HepG2 (cell line): ENCODE results near the gene SF3A2. TPM values are rescaled to one million over a fixed set of nuclear protein-coding genes. Genes with fewer than 3 reads are reported as not detected.
A peak's percentile ranks its signal among the peaks of the same experiment; 100 is the strongest.

Source experiments
- AGO2 ChIP-seq: fragments of 200-400 bp; formaldehyde crosslinking; optimal IDR thresholded peaks from 2 replicates; pipeline ENCODE3; 2017; ENCODE audit warnings: mild to moderate bottlenecking, low read depth, low read length, moderate library complexity
- CHCHD3 ChIP-seq: sonication (generic); formaldehyde crosslinking; IDR thresholded peaks from 2 replicates; pipeline ENCODE4 v1.8.0; 2022; ENCODE audit warnings: mild to moderate bottlenecking, missing genetic modification reagents, moderate library complexity
- GABPB1 ChIP-seq: IDR thresholded peaks from 2 replicates; pipeline ENCODE4 v1.6.1; 2016; ENCODE audit warnings: mild to moderate bottlenecking, missing genetic modification reagents, moderate library complexity, missing compliant biosample characterization
- HNRNPH1 ChIP-seq: fragments of 200-400 bp; formaldehyde crosslinking; optimal IDR thresholded peaks from 2 replicates; pipeline ENCODE3; 2017; ENCODE audit warnings: mild to moderate bottlenecking, low read depth, low read length
- MAF1 ChIP-seq: sonication (generic); formaldehyde crosslinking; IDR thresholded peaks from 2 replicates; pipeline ENCODE4 v1.5.0; 2020; ENCODE audit warnings: missing genetic modification reagents, borderline replicate concordance
- MYPOP ChIP-seq: sonication (generic); formaldehyde crosslinking; IDR thresholded peaks from 2 replicates; pipeline ENCODE4 v1.8.1; 2023; ENCODE audit warnings: mild to moderate bottlenecking, moderate library complexity, missing genetic modification reagents
- NCOR1 ChIP-seq: fragments of 200-600 bp; sonication (generic); IDR thresholded peaks from 2 replicates; pipeline ENCODE4 v1.7.0; 2017; ENCODE audit warnings: antibody characterized with exemption, low read length, borderline replicate concordance
- NFATC3 ChIP-seq: sonication (generic); formaldehyde crosslinking; IDR thresholded peaks from 2 replicates; pipeline ENCODE4 v1.5.1; 2020; ENCODE audit warnings: mild to moderate bottlenecking, missing genetic modification reagents
- PATZ1 ChIP-seq: sonication (generic); formaldehyde crosslinking; IDR thresholded peaks from 2 replicates; pipeline ENCODE4 v1.4.0; 2020; ENCODE audit warnings: missing genetic modification reagents
- RBM22 ChIP-seq: fragments of 200-400 bp; formaldehyde crosslinking; optimal IDR thresholded peaks from 2 replicates; pipeline ENCODE3; 2017; ENCODE audit warnings: mild to moderate bottlenecking, low read length, moderate library complexity
- SNAPC2 ChIP-seq: sonication (generic); formaldehyde crosslinking; IDR thresholded peaks from 2 replicates; pipeline ENCODE4 v1.8.1; 2022; ENCODE audit warnings: mild to moderate bottlenecking, missing genetic modification reagents
- STAG1 ChIP-seq: sonication (generic); formaldehyde crosslinking; IDR thresholded peaks from 2 replicates; pipeline ENCODE4 v1.4.0; 2020; ENCODE audit warnings: missing genetic modification reagents
- SYNCRIP ChIP-seq: fragments of 200-400 bp; formaldehyde crosslinking; IDR thresholded peaks from 2 replicates; pipeline ENCODE4 v1.6.1; 2018; ENCODE audit warnings: mild to moderate bottlenecking, low read depth, low read length; ENCODE audit not compliant: insufficient read depth
- ZBTB7B ChIP-seq: sonication (generic); formaldehyde crosslinking; IDR thresholded peaks from 2 replicates; pipeline ENCODE4 v1.4.0; 2020; ENCODE audit warnings: missing genetic modification reagents
- ZFP41 ChIP-seq: sonication (generic); formaldehyde crosslinking; IDR thresholded peaks from 2 replicates; pipeline ENCODE4 v1.4.0; 2020; ENCODE audit warnings: mild to moderate bottlenecking, missing genetic modification reagents, borderline replicate concordance
- ZNF670 ChIP-seq: sonication (generic); formaldehyde crosslinking; IDR thresholded peaks from 2 replicates; pipeline ENCODE4 v1.8.0; 2022; ENCODE audit warnings: mild to moderate bottlenecking, missing genetic modification reagents, borderline replicate concordance
- ZNF776 ChIP-seq: sonication (generic); formaldehyde crosslinking; IDR thresholded peaks from 2 replicates; pipeline ENCODE4 v1.4.0; 2020; ENCODE audit warnings: mild to moderate bottlenecking, missing genetic modification reagents
- ZNF800 ChIP-seq: sonication (generic); formaldehyde crosslinking; IDR thresholded peaks from 2 replicates; pipeline ENCODE4 v1.4.0; 2020; ENCODE audit warnings: missing genetic modification reagents
- polyA plus RNA-seq, 8 experiments: library from polyadenylated mRNA; depleted of rRNA in 3 of 8; stranded (reverse) in 7 of 8; unstranded in 1 of 8; fragments of >200 nt; fragmentation: Illumina TruSeq in 4 of 8; extraction: Trizol in 4 of 8; gene quantifications; 2 replicates each; pipeline versions ENCODE4 v1.2.1 to v1.2.3, GENCODE V29; 2011 to 2016; ENCODE audit warnings: low read depth in 4 of 8, missing spikeins in 1 of 8, mixed read lengths in 1 of 8; ENCODE audit not compliant: insufficient read depth in 1 of 8
- total RNA-seq, 5 experiments: library from RNA; depleted of rRNA; stranded (reverse); fragments of >200 nt; fragmentation: Illumina TruSeq; extraction: Trizol; gene quantifications; 2 replicates each; pipeline ENCODE4 v1.2.3, GENCODE V29; 2016; ENCODE audit warnings: low read depth in 1 of 5
- TF ChIP-seq, protein P1 (sequence below): sonication (generic); formaldehyde crosslinking; IDR thresholded peaks from 2 replicates; pipeline ENCODE4 v1.4.0; 2020; ENCODE audit warnings: missing genetic modification reagents, borderline replicate concordance

The SF3A2 gene
- total and polyA plus RNA-seq, 2 of the 13 experiments (the other 11 are each of a cell fraction or from before 2014, with no cell fraction given) = 8.6 to 8.8 TPM

DNA sequence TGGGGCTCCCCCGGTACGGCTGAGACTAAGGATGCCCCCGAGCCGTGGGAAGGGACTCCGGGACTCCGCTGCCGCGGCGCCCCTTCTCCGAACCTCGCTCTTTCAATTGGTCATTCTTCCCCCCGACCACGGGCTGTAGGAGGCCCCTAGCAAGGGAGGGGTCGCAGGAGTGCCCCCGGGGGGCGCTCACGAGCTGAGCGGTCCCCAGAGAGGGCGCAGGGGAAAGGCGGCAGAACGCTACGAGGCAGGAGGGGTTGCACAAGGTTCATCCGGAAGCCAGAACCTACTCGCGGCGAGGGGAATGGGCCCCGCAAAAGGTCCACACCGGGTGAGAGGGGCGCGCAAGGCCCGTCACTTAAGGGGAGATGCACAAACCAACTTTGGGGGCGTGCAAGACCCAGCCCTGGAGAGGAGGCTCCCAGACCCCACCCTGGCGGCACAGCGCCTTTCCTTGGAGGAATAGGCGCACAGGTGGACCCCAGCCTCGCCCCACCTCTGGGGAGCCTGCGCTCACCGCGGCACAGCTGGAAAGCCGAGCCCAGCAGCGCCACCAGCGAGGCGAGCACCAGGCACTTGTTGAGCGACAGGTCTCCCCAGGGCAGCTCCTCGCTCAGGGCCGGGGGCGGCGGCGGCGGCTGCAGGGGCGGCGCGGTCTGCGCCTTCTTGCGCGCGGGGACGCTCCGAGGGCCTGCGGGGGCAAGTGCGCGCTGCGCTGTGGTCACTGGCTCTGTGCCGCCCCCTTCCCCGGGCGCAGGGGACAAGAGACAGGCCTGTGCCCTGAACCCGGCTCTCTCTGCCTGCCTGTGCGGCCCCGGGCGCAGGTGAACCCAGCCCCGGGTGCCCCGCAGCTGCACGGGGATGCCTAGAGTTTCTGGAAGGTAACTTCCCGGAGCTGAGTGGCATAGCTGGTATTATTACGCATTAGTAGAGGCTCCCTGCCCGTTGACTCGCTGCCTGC is 16.8 kb downstream of the SF3A2 start (continued):
- no peak for TF ChIP-seq SNAPC2
- peak; percentile 92 for TF ChIP-seq ZNF800 (CRISPR knock-in tag)
- TF ChIP-seq MAF1 (CRISPR knock-in tag) = no peak; the same call in 1 of the 2 replicates
- TF ChIP-seq ZFP41 (CRISPR knock-in tag) = no peak
- TF ChIP-seq STAG1 (CRISPR knock-in tag) = peak; percentile 56
- no peak for TF ChIP-seq HNRNPH1
- peak; percentile 91 for TF ChIP-seq PATZ1 (CRISPR knock-in tag)
- TF ChIP-seq, protein P1, sequence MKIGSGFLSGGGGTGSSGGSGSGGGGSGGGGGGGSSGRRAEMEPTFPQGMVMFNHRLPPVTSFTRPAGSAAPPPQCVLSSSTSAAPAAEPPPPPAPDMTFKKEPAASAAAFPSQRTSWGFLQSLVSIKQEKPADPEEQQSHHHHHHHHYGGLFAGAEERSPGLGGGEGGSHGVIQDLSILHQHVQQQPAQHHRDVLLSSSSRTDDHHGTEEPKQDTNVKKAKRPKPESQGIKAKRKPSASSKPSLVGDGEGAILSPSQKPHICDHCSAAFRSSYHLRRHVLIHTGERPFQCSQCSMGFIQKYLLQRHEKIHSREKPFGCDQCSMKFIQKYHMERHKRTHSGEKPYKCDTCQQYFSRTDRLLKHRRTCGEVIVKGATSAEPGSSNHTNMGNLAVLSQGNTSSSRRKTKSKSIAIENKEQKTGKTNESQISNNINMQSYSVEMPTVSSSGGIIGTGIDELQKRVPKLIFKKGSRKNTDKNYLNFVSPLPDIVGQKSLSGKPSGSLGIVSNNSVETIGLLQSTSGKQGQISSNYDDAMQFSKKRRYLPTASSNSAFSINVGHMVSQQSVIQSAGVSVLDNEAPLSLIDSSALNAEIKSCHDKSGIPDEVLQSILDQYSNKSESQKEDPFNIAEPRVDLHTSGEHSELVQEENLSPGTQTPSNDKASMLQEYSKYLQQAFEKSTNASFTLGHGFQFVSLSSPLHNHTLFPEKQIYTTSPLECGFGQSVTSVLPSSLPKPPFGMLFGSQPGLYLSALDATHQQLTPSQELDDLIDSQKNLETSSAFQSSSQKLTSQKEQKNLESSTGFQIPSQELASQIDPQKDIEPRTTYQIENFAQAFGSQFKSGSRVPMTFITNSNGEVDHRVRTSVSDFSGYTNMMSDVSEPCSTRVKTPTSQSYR (CRISPR knock-in tag) = no peak
- peak; percentile 97 for TF ChIP-seq ZBTB7B (CRISPR knock-in tag)
- TF ChIP-seq ZNF670 (CRISPR knock-in tag) = peak; percentile 49; the same call in 1 of the 2 replicates
- peak; percentile 40 for TF ChIP-seq ZNF776 (CRISPR knock-in tag)
- no peak for TF ChIP-seq AGO2
- TF ChIP-seq RBM22 = no peak
- peak; percentile 35; the same call in 1 of the 2 replicates for TF ChIP-seq NCOR1
- no peak for TF ChIP-seq SYNCRIP
- peak; percentile 70 for TF ChIP-seq GABPB1
- peak; percentile 70; the same call in 1 of the 2 replicates for TF ChIP-seq CHCHD3 (CRISPR knock-in tag)
- no peak for TF ChIP-seq NFATC3 (CRISPR knock-in tag)
- peak; percentile 47; the same call in 1 of the 2 replicates for TF ChIP-seq MYPOP (CRISPR knock-in tag)
